Endothelial cell of umbilical vein (primary cell): Measurements from ENCODE around the gene PALM. TPM values are rescaled to one million over a fixed set of nuclear protein-coding genes. Genes with fewer than 3 reads are reported as not detected.

Experiments
- BruUV-seq: library from RNA; stranded (reverse); fragments of 400-500 nt; replicated peaks from 2 replicates; lab custom pipeline; 2021; lab: Mats Ljungman, UMichigan
- CTCF ChIA-PET: fragments of 300-600, 350-600 bp; sonication (Branson Sonifier 250); formaldehyde crosslinking; loops from one replicate; lab custom pipeline; 2021; ENCODE audit warnings: antibody characterized with exemption, inconsistent platforms; lab: Charles Lee
- POLR2A ChIA-PET: fragments of 300-600, 350-600 bp; sonication (Branson Sonifier 250); formaldehyde crosslinking; loops from one replicate; lab custom pipeline; 2021; ENCODE audit warnings: antibody characterized with exemption, inconsistent platforms; lab: Charles Lee
- DNase-seq: peaks from one replicate; pipeline ENCODE4 v3.0.0-alpha.2; 2011; ENCODE audit warnings: low read depth, low spot score
- FAIRE-seq: peaks from 2 replicates; lab custom pipeline; 2011; peaks lifted over from hg19 to GRCh38; lab: Jason Lieb, UNC
- H2AFZ ChIP-seq: 2 replicates; pipeline ENCODE4 v1.6.0; 2012; ENCODE audit warnings: low read depth, low read length, control low read depth, inconsistent platforms
- H3K27ac ChIP-seq: 2 replicates; pipeline ENCODE4 v1.5.1; 2011; ENCODE audit warnings: low read depth, mild to moderate bottlenecking, control low read depth, low read length, moderate library complexity; ENCODE audit not compliant: insufficient read depth
- H3K27me3 ChIP-seq, 2 experiments: 2 replicates each; pipeline versions ENCODE4 v1.6.0 to v1.6.1; 2011; ENCODE audit warnings: low read length in 2 of 2, mixed read lengths in 1 of 2; ENCODE audit not compliant: control insufficient read depth in 2 of 2, insufficient read depth in 2 of 2
- H3K36me3 ChIP-seq, 2 experiments: 2 replicates in 1 of 2; 3 replicates in 1 of 2; pipeline ENCODE4 v1.5.1; 2011; ENCODE audit warnings: low read length in 2 of 2, mild to moderate bottlenecking in 1 of 2, moderate library complexity in 1 of 2; ENCODE audit not compliant: control insufficient read depth in 2 of 2, insufficient read depth in 2 of 2; ENCODE audit errors: extremely low read depth in 1 of 2
- H3K4me1 ChIP-seq: 3 replicates; pipeline ENCODE4 v1.5.1; 2011; ENCODE audit warnings: mild to moderate bottlenecking, low read length; ENCODE audit not compliant: control insufficient read depth, insufficient read depth; ENCODE audit errors: extremely low read depth
- H3K4me2 ChIP-seq: 2 replicates; pipeline ENCODE4 v1.6.1; 2011; ENCODE audit warnings: low read length, control low read depth, mixed read lengths; ENCODE audit not compliant: insufficient read depth
- H3K4me3 ChIP-seq, 3 experiments: fragments of 200-600 bp in 1 of 3; sonication (generic), shearing (Covaris generic) in 1 of 3; replicated peaks in 1 of 3; 2 replicates each; pipeline ENCODE4 v1.5.1; 2011 to 2016; ENCODE audit warnings: control low read depth in 3 of 3, low read length in 3 of 3, mild to moderate bottlenecking in 2 of 3, inconsistent platforms in 1 of 3, low read depth in 1 of 3, moderate library complexity in 1 of 3; ENCODE audit not compliant: insufficient read depth in 1 of 3
- H3K79me2 ChIP-seq: 2 replicates; pipeline ENCODE4 v1.6.0; 2012; ENCODE audit warnings: low read length, inconsistent platforms; ENCODE audit not compliant: control insufficient read depth, insufficient read depth
- H3K9ac ChIP-seq: replicated peaks from 2 replicates; pipeline ENCODE3; 2011; ENCODE audit warnings: low read length, control low read depth; ENCODE audit not compliant: insufficient read depth; ENCODE audit errors: extremely low read depth
- H3K9me1 ChIP-seq: replicated peaks from 3 replicates; pipeline ENCODE4 v1.6.0; 2011; ENCODE audit warnings: mild to moderate bottlenecking, low read length; ENCODE audit not compliant: control insufficient read depth, insufficient read depth; ENCODE audit errors: extremely low read depth
- H3K9me3 ChIP-seq: replicated peaks from 2 replicates; pipeline ENCODE4 v1.5.1; 2012; ENCODE audit warnings: low read length, inconsistent platforms; ENCODE audit not compliant: control insufficient read depth, insufficient read depth
- H4K20me1 ChIP-seq: replicated peaks from 2 replicates; pipeline ENCODE3; 2011; ENCODE audit warnings: mild to moderate bottlenecking, low read length; ENCODE audit not compliant: control insufficient read depth, insufficient read depth; ENCODE audit errors: extremely low read depth
- CTCF ChIP-seq, 2 donors: IDR thresholded peaks; 1 replicate in 1 of 2; 2 replicates in 1 of 2; pipeline ENCODE4 v1.5.1; 2011; ENCODE audit warnings: low read length in 2 of 2, mild to moderate bottlenecking in 2 of 2, moderate library complexity in 2 of 2, control low read depth in 1 of 2, inconsistent platforms in 1 of 2, low read depth in 1 of 2; ENCODE audit not compliant: insufficient read depth in 1 of 2; ENCODE audit errors: extremely low read depth in 1 of 2
- EZH2 ChIP-seq: IDR thresholded peaks from 2 replicates; pipeline ENCODE4 v1.6.1; 2012; ENCODE audit warnings: borderline replicate concordance, low read depth, mild to moderate bottlenecking, moderate library complexity, low read length, inconsistent platforms; ENCODE audit not compliant: severe bottlenecking
- FOS ChIP-seq: IDR thresholded peaks from 2 replicates; pipeline ENCODE4 v1.6.1; 2011; ENCODE audit warnings: mild to moderate bottlenecking, low read length, moderate library complexity, borderline replicate concordance; ENCODE audit not compliant: insufficient read depth
- GATA2 ChIP-seq: IDR thresholded peaks from 2 replicates; pipeline ENCODE4 v1.7.0; 2011; ENCODE audit warnings: low read depth, mild to moderate bottlenecking, moderate library complexity, mixed read lengths, low read length; ENCODE audit not compliant: insufficient read length, insufficient read depth
- JUN ChIP-seq: IDR thresholded peaks from 2 replicates; pipeline ENCODE4 v1.6.1; 2011; ENCODE audit warnings: borderline replicate concordance, low read depth; ENCODE audit not compliant: insufficient read length, insufficient read depth
- MYC ChIP-seq: IDR thresholded peaks from one replicate; pipeline ENCODE4 v1.6.1; 2011; ENCODE audit warnings: mild to moderate bottlenecking, low read depth, low read length
- POLR2A ChIP-seq: IDR thresholded peaks from 2 replicates; pipeline ENCODE4 v1.6.1; 2012; ENCODE audit warnings: low read depth, mild to moderate bottlenecking, control low read depth, low read length
- POLR2AphosphoS5 ChIP-seq: IDR thresholded peaks from 2 replicates; pipeline ENCODE4 v1.6.1; 2012; ENCODE audit warnings: low read depth, mild to moderate bottlenecking, control low read depth, low read length, moderate library complexity; ENCODE audit not compliant: insufficient read depth
- dilution Hi-C: fragments of 300-500 bp; cut with MboI; formaldehyde crosslinking; loops from one replicate; pipeline ENCODE4 v1.15.0; 2019; ENCODE audit warnings: low sequenced_read_pairs; ENCODE audit not compliant: extremely low pct_ligation_motif_present
- intact Hi-C: fragments of 100-400 bp; cut with micrococcal nuclease; formaldehyde crosslinking; loops from one replicate; pipeline ENCODE4 v1.10.0; 2022
- polyA plus RNA-seq, 4 experiments: library from polyadenylated mRNA; depleted of rRNA in 3 of 4; stranded (reverse) in 3 of 4; unstranded in 1 of 4; fragments of >200 nt; gene quantifications; 2 replicates each; pipeline versions ENCODE4 v1.2.1 to v1.2.3, GENCODE V29; 2011 to 2012; ENCODE audit warnings: missing spikeins in 1 of 4
- total RNA-seq: library from RNA; stranded (reverse); gene quantifications from 2 replicates; pipeline ENCODE4 v1.2.3, GENCODE V29; 2021
- TF ChIP-seq, protein P1 (sequence below): IDR thresholded peaks from 2 replicates; pipeline ENCODE4 v1.6.1; 2011; ENCODE audit not compliant: insufficient read depth, insufficient read length

PALM gene
- total and polyA plus RNA-seq, 2 donors (not counting 3 experiments of a cell fraction or from before 2014, with no cell fraction given) = 3.9 to 31.8 TPM

- Histone ChIP-seq H4K20me1 (no peaks in the 10 kb centered on the region), H3K4me2 (no peak overlapping the region), H3K36me3 (no peaks in the 10 kb centered on the region), H3K4me1 (no peaks in the 10 kb centered on the region), H3K27ac (no peak overlapping the region), H3K9me3 (no peaks in the 10 kb centered on the region), H3K9ac (no peak overlapping the region), H3K9me1 (no peaks in the 10 kb centered on the region), H2AFZ (no peak overlapping the region), H3K79me2 (no peaks in the 10 kb centered on the region), H3K4me3 (no peak overlapping the region), H3K27me3 (no peaks in the 10 kb centered on the region)
- no TSS peak for BruUV-seq
- dilution Hi-C loops = no loop called here
- FAIRE-seq (no peak), DNase-seq (no peak)
- intact Hi-C loops = no loop called here
- TF ChIP-seq EZH2 (no peak), POLR2A (no peak), CTCF (IDR thresholded peaks at IDR 0.05; ENCODE audit: extremely low read depth in 1 of 2, insufficient read depth in 1 of 2, low read depth in 1 of 2, low read length in 2 of 2) (no peak), POLR2AphosphoS5 (no peak), JUN (no peak), GATA2 (no peak), FOS (no peak), MYC (no peak)
- TF ChIP-seq, protein P1, sequence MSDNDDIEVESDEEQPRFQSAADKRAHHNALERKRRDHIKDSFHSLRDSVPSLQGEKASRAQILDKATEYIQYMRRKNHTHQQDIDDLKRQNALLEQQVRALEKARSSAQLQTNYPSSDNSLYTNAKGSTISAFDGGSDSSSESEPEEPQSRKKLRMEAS = no peak
- POLR2A ChIA-PET = interaction anchor here (0.7 kb wide), 1 partner anchor 520 kb away, joined by 4 read pairs; no protein-coding TSS in a partner anchor
- CTCF ChIA-PET = no interaction called here
Measured at GRCh38 chr19:746208-746819, 37.6 kb downstream of the PALM start.
